OCI-LY3 (cell line): Measurements from ENCODE around the gene ADGRV1.

ENCODE experiments used
- H2AFZ ChIP-seq: fragments of 200-600, 300-600 bp; shearing (Covaris generic); 2 replicates; pipeline ENCODE4 v1.6.0; 2014; ENCODE audit warnings: antibody characterized with exemption, low read depth, low read length
- H3K27ac ChIP-seq: fragments of 200-600, 300-600 bp; sonication (generic); 2 replicates; pipeline ENCODE4 v1.5.1; 2014; ENCODE audit warnings: mild to moderate bottlenecking, low read length, moderate library complexity, mixed read lengths
- H3K27me3 ChIP-seq: fragments of 200-600, 300-600 bp; sonication (generic); 2 replicates; pipeline ENCODE4 v1.6.1; 2014; ENCODE audit warnings: low read depth, low read length, mixed read lengths
- H3K36me3 ChIP-seq: fragments of 200-600, 300-600 bp; sonication (generic); replicated peaks from 2 replicates; pipeline ENCODE3; 2014; ENCODE audit warnings: low read depth, low read length, mixed read lengths
- H3K4me1 ChIP-seq: fragments of 300-600, 200-600 bp; sonication (generic); 2 replicates; pipeline ENCODE4 v1.6.1; 2014; ENCODE audit warnings: low read length, mixed read lengths
- H3K4me2 ChIP-seq: fragments of 200-600, 300-600 bp; sonication (generic); 2 replicates; pipeline ENCODE4 v1.6.1; 2014; ENCODE audit warnings: low read length, mixed read lengths
- H3K4me3 ChIP-seq: fragments of 300-600, 200-600 bp; sonication (generic); 2 replicates; pipeline ENCODE4 v1.5.1; 2014; ENCODE audit warnings: antibody characterized with exemption, mild to moderate bottlenecking, low read length, moderate library complexity
- H3K79me2 ChIP-seq: fragments of 300-600, 200-600 bp; shearing (Covaris generic); 2 replicates; pipeline ENCODE4 v1.6.1; 2014; ENCODE audit warnings: mild to moderate bottlenecking, low read length, mixed read lengths
- H3K9ac ChIP-seq: fragments of 300-600, 200-600 bp; shearing (Covaris generic); 2 replicates; pipeline ENCODE4 v1.6.0; 2014; ENCODE audit warnings: mild to moderate bottlenecking, low read length, moderate library complexity
- H3K9me3 ChIP-seq: fragments of 200-600, 300-600 bp; shearing (Covaris generic); 2 replicates; pipeline ENCODE4 v1.6.1; 2014; ENCODE audit warnings: low read length, mixed read lengths; ENCODE audit not compliant: insufficient read depth
- H4K20me1 ChIP-seq: fragments of 200-600, 300-600 bp; sonication (generic); 2 replicates; pipeline ENCODE4 v1.6.1; 2016; ENCODE audit warnings: low read length, mixed read lengths; ENCODE audit not compliant: insufficient read depth
- CTCF ChIP-seq: fragments of 200-600, 300-600 bp; sonication (generic); IDR thresholded peaks from 2 replicates; pipeline ENCODE4 v1.5.1; 2014; ENCODE audit warnings: antibody characterized with exemption, low read length, low read depth
- EZH2phosphoT487 ChIP-seq: fragments of 200-600 bp; shearing (Covaris generic); IDR thresholded peaks from 2 replicates; pipeline ENCODE4 v1.6.1; 2018; ENCODE audit warnings: antibody characterized with exemption, mixed run types, low read depth

ADGRV1 gene

GRCh38 chr5:91175708-91176107 lies 617.1 kb downstream of the ADGRV1 start:
- Histone ChIP-seq H3K9me3 (no peaks in the 10 kb centered on the region), H3K27me3 (no peaks in the 10 kb centered on the region), H3K4me2 (no peak overlapping the region), H3K27ac (no peak overlapping the region), H3K4me1 (no peaks in the 10 kb centered on the region), H3K36me3 (no peaks in the 10 kb centered on the region), H4K20me1 (no peaks in the 10 kb centered on the region), H2AFZ (no peak overlapping the region), H3K79me2 (no peaks in the 10 kb centered on the region), H3K9ac (no peak overlapping the region), H3K4me3 (no peak overlapping the region)
- TF ChIP-seq EZH2phosphoT487 (no peak), CTCF (no peak)

- Histone ChIP-seq H4K20me1 (no peaks in the 10 kb centered on the region), H3K4me1 (no peaks in the 10 kb centered on the region), H3K36me3 (no peaks in the 10 kb centered on the region), H3K4me3 (no peak overlapping the region), H2AFZ (no peak overlapping the region), H3K4me2 (no peak overlapping the region), H3K9ac (no peak overlapping the region), H3K79me2 (no peaks in the 10 kb centered on the region), H3K27ac (no peak overlapping the region), H3K27me3 (no peaks in the 10 kb centered on the region), H3K9me3 (no peaks in the 10 kb centered on the region)
- TF ChIP-seq EZH2phosphoT487 (no peak), CTCF (no peak)
Measured at GRCh38 chr5:91176288-91177016, 617.9 kb downstream of the ADGRV1 start.

- no peaks in the 10 kb centered on the region for H4K20me1 ChIP-seq
- H3K4me1 ChIP-seq = peaks cover 1% of the 10 kb centered on the region
- TF ChIP-seq EZH2phosphoT487 (no peak), CTCF (no peak)
- H3K79me2 ChIP-seq = no peaks in the 10 kb centered on the region
- H3K4me2 ChIP-seq = no peak overlapping the region
- H3K27me3 ChIP-seq = no peaks in the 10 kb centered on the region
- no peak overlapping the region for H3K4me3 ChIP-seq
- no peak overlapping the region for H3K27ac ChIP-seq
- no peaks in the 10 kb centered on the region for H3K9me3 ChIP-seq
- H3K36me3 ChIP-seq = no peaks in the 10 kb centered on the region
- no peak overlapping the region for H3K9ac ChIP-seq
- no peak overlapping the region for H2AFZ ChIP-seq
Measured at GRCh38 chr5:91177085-91177484, 618.5 kb downstream of the ADGRV1 start.

- Histone ChIP-seq H2AFZ (no peak overlapping the region), H4K20me1 (no peaks in the 10 kb centered on the region), H3K36me3 (no peaks in the 10 kb centered on the region), H3K9ac (no peak overlapping the region), H3K27me3 (no peaks in the 10 kb centered on the region), H3K4me2 (no peak overlapping the region), H3K4me3 (no peak overlapping the region), H3K27ac (no peak overlapping the region), H3K79me2 (no peaks in the 10 kb centered on the region), H3K9me3 (no peaks in the 10 kb centered on the region), H3K4me1 (peaks cover 7% of the 10 kb centered on the region)
- TF ChIP-seq EZH2phosphoT487 (no peak), CTCF (no peak)
Measured at GRCh38 chr5:91177639-91178038, 619.0 kb downstream of the ADGRV1 start.
